ENCODE data around the gene MRAP.

GRCh38 chr21:32301596-32301995, 2.9 kb downstream of the MRAP start:
- TF ChIP-seq CTCF (conservative IDR thresholded peaks at IDR 0.05) (no peak), EZH2 (IDR thresholded peaks at IDR 0.05; ENCODE audit: low read depth) (no peak)

All from PC-9 (cell line).